H1 (cell line): ENCODE results near the gene DIPK1B. TPM values are rescaled to one million over a fixed set of nuclear protein-coding genes. Genes with fewer than 3 reads are reported as not detected.

Experiments
- RFX5 ChIP-seq: IDR thresholded peaks from 2 replicates; pipeline ENCODE4 v1.6.1; 2011; ENCODE audit warnings: low read depth, low read length, improper control_type of control experiment, borderline replicate concordance
- polyA plus RNA-seq, 7 experiments: library from polyadenylated mRNA; depleted of rRNA in 3 of 7; stranded (reverse) in 5 of 7; unstranded in 2 of 7; fragments of >200 nt in 5 of 7; fragments of 200-250 nt in 2 of 7; gene quantifications; 1 replicate in 5 of 7; 2 replicates in 1 of 7; 4 replicates in 1 of 7; pipeline versions ENCODE4 v1.2.1 to v1.2.3, GENCODE V29; 2011 to 2013; ENCODE audit warnings: missing spikeins in 2 of 7, mixed read lengths in 2 of 7
- total RNA-seq: library from RNA; stranded (reverse); fragmentation: NEBNext Ultra II Directional; extraction: Animal tissue kit (Norgen Biotek cat#: 25700); gene quantifications from 2 replicates; pipeline ENCODE4 v1.2.1, GENCODE V29; 2021
- TF ChIP-seq, protein P1 (sequence below): fragments of 300-600 bp; sonication (generic); IDR thresholded peaks from 2 replicates; pipeline ENCODE4 v1.7.1; 2012; ENCODE audit warnings: low read length, moderate library complexity, mild to moderate bottlenecking, inconsistent platforms; ENCODE audit not compliant: insufficient replicate concordance

The DIPK1B gene
- total and polyA plus RNA-seq, 2 of the 8 experiments (the other 6 are each of a cell fraction or from before 2014, with no cell fraction given) = 32.3 to 64.8 TPM

DNA sequence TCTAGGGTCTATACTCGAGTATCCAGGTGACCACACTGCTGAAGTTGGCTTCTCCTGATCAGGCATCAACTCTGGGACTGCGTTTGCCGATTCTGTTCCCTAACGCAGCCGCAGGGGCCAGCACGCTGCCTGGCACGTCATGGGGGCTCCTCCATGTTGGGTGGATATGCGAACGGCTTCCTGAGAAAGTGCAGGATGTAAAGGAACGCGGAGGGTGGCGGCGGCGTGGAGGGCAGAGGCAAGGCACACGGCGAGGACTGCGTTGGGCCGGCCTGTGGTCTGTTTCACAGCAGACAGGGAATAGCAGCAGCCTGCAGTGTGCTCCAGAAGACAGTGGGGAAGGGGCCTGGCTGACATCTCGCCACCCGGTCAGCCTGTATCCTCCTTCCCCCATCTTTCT, 26.6 kb downstream of the DIPK1B start (continued):
- TF ChIP-seq, protein P1, sequence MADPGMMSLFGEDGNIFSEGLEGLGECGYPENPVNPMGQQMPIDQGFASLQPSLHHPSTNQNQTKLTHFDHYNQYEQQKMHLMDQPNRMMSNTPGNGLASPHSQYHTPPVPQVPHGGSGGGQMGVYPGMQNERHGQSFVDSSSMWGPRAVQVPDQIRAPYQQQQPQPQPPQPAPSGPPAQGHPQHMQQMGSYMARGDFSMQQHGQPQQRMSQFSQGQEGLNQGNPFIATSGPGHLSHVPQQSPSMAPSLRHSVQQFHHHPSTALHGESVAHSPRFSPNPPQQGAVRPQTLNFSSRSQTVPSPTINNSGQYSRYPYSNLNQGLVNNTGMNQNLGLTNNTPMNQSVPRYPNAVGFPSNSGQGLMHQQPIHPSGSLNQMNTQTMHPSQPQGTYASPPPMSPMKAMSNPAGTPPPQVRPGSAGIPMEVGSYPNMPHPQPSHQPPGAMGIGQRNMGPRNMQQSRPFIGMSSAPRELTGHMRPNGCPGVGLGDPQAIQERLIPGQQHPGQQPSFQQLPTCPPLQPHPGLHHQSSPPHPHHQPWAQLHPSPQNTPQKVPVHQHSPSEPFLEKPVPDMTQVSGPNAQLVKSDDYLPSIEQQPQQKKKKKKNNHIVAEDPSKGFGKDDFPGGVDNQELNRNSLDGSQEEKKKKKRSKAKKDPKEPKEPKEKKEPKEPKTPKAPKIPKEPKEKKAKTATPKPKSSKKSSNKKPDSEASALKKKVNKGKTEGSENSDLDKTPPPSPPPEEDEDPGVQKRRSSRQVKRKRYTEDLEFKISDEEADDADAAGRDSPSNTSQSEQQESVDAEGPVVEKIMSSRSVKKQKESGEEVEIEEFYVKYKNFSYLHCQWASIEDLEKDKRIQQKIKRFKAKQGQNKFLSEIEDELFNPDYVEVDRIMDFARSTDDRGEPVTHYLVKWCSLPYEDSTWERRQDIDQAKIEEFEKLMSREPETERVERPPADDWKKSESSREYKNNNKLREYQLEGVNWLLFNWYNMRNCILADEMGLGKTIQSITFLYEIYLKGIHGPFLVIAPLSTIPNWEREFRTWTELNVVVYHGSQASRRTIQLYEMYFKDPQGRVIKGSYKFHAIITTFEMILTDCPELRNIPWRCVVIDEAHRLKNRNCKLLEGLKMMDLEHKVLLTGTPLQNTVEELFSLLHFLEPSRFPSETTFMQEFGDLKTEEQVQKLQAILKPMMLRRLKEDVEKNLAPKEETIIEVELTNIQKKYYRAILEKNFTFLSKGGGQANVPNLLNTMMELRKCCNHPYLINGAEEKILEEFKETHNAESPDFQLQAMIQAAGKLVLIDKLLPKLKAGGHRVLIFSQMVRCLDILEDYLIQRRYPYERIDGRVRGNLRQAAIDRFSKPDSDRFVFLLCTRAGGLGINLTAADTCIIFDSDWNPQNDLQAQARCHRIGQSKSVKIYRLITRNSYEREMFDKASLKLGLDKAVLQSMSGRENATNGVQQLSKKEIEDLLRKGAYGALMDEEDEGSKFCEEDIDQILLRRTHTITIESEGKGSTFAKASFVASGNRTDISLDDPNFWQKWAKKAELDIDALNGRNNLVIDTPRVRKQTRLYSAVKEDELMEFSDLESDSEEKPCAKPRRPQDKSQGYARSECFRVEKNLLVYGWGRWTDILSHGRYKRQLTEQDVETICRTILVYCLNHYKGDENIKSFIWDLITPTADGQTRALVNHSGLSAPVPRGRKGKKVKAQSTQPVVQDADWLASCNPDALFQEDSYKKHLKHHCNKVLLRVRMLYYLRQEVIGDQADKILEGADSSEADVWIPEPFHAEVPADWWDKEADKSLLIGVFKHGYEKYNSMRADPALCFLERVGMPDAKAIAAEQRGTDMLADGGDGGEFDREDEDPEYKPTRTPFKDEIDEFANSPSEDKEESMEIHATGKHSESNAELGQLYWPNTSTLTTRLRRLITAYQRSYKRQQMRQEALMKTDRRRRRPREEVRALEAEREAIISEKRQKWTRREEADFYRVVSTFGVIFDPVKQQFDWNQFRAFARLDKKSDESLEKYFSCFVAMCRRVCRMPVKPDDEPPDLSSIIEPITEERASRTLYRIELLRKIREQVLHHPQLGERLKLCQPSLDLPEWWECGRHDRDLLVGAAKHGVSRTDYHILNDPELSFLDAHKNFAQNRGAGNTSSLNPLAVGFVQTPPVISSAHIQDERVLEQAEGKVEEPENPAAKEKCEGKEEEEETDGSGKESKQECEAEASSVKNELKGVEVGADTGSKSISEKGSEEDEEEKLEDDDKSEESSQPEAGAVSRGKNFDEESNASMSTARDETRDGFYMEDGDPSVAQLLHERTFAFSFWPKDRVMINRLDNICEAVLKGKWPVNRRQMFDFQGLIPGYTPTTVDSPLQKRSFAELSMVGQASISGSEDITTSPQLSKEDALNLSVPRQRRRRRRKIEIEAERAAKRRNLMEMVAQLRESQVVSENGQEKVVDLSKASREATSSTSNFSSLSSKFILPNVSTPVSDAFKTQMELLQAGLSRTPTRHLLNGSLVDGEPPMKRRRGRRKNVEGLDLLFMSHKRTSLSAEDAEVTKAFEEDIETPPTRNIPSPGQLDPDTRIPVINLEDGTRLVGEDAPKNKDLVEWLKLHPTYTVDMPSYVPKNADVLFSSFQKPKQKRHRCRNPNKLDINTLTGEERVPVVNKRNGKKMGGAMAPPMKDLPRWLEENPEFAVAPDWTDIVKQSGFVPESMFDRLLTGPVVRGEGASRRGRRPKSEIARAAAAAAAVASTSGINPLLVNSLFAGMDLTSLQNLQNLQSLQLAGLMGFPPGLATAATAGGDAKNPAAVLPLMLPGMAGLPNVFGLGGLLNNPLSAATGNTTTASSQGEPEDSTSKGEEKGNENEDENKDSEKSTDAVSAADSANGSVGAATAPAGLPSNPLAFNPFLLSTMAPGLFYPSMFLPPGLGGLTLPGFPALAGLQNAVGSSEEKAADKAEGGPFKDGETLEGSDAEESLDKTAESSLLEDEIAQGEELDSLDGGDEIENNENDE = no peak
- TF ChIP-seq RFX5 = no peak
